AG04449 (cell line): ENCODE results near the gene KCNA5.

ENCODE experiments used
- CTCF ChIA-PET: fragments of 350-600 bp; formaldehyde crosslinking; extraction: SDS; loops from one replicate; lab custom pipeline; 2021; ENCODE audit warnings: antibody characterized with exemption; lab: Yijun Ruan, JAX
- POLR2A ChIA-PET: fragments of 400-600, 350-600 bp; formaldehyde crosslinking; extraction: SDS; loops from one replicate; lab custom pipeline; 2020; ENCODE audit warnings: antibody characterized with exemption, inconsistent platforms; lab: Yijun Ruan, JAX
- DNase-seq: peaks from one replicate; pipeline ENCODE4 v3.0.0-alpha.2; 2010; ENCODE audit warnings: low read depth, low spot score
- H3K4me3 ChIP-seq: 2 replicates; pipeline ENCODE4 v1.5.1; 2011; ENCODE audit warnings: low read depth, mild to moderate bottlenecking, control low read depth, low read length
- CTCF ChIP-seq: IDR thresholded peaks from one replicate; pipeline ENCODE4 v1.5.1; 2011; ENCODE audit warnings: mild to moderate bottlenecking, moderate library complexity, low read length, control low read depth, inconsistent platforms; ENCODE audit not compliant: insufficient read depth; ENCODE audit errors: missing control alignments

The KCNA5 gene

GRCh38 chr12:5014269-5014668, 29.4 kb upstream of the KCNA5 start:
- CTCF ChIA-PET: interaction anchor here (1.1 to 4.1 kb wide), 4 partner anchors 8 to 166 kb away, joined by 4 to 44 read pairs (median 11); no protein-coding TSS in a partner anchor
- POLR2A ChIA-PET: no interaction called here
- no peak overlapping the region for H3K4me3 ChIP-seq
- no peak for TF ChIP-seq CTCF
- DNase-seq: no peak

- TF ChIP-seq CTCF: no peak
- POLR2A ChIA-PET: no interaction called here
- no peak for DNase-seq
- CTCF ChIA-PET: interaction anchor here (0.6 to 1.3 kb wide), 3 partner anchors 37 to 159 kb away, joined by 3 read pairs; no protein-coding TSS in a partner anchor
- no peak overlapping the region for H3K4me3 ChIP-seq
Measured at GRCh38 chr12:5015711-5016492, 27.8 kb upstream of the KCNA5 start.

GRCh38 chr12:5016526-5016925, 27.2 kb upstream of the KCNA5 start:
- TF ChIP-seq CTCF: no peak
- ChIA-PET CTCF (interaction anchor here (1.3 kb wide), 2 partner anchors 36 to 67 kb away, joined by 3 read pairs; no protein-coding TSS in a partner anchor), POLR2A (no interaction called here)
- no peak overlapping the region for H3K4me3 ChIP-seq
- DNase-seq: no peak

- ChIA-PET POLR2A (no interaction called here), CTCF (interaction anchor here (0.7 to 2.3 kb wide), 5 partner anchors 9 to 163 kb away, joined by 3 to 7 read pairs (median 3); no protein-coding TSS in a partner anchor)
- no peak for TF ChIP-seq CTCF
- DNase-seq: no peak
- H3K4me3 ChIP-seq: no peak overlapping the region
Measured at GRCh38 chr12:5017638-5018348, 25.9 kb upstream of the KCNA5 start.

GRCh38 chr12:5018677-5019076, 25.0 kb upstream of the KCNA5 start:
- DNase-seq: no peak

More at GRCh38 chr12:5018677-5019076, 25.0 kb upstream of the KCNA5 start:
- POLR2A ChIA-PET: no interaction called here
- no peak for TF ChIP-seq CTCF
- CTCF ChIA-PET: interaction anchor here (0.7 to 9.9 kb wide), 6 partner anchors 8 to 163 kb away, joined by 3 to 116 read pairs (median 3); no protein-coding TSS in a partner anchor
- no peak overlapping the region for H3K4me3 ChIP-seq
